A673 (cell line): ENCODE results near the gene CCDC83. TPM values are rescaled to one million over a fixed set of nuclear protein-coding genes. Genes with fewer than 3 reads are reported as not detected.

Source experiments
- BruUV-seq: library from RNA; stranded (reverse); fragments of 400-500 nt; replicated peaks from 2 replicates; lab custom pipeline; 2021; lab: Mats Ljungman, UMichigan
- CTCF ChIA-PET: fragments of 300-600 bp; sonication (Branson Sonifier 250); formaldehyde crosslinking; loops from one replicate; lab custom pipeline; 2022; ENCODE audit warnings: antibody characterized with exemption; lab: Charles Lee
- POLR2A ChIA-PET: fragments of 300-600 bp; sonication (Branson Sonifier 250); formaldehyde crosslinking; loops from one replicate; lab custom pipeline; 2022; ENCODE audit warnings: antibody characterized with exemption; ENCODE audit not compliant: low non-redundant PET; lab: Charles Lee
- DNase-seq: peaks from one replicate; pipeline ENCODE4 v3.0.0-alpha.2; 2015; ENCODE audit warnings: low spot score
- H3K27ac ChIP-seq: fragments of 200-600 bp; sonication (generic); 2 replicates; pipeline ENCODE4 v1.5.1; 2016; ENCODE audit warnings: mixed run types, low read depth, mild to moderate bottlenecking, mixed read lengths, antibody characterized with exemption, low read length; ENCODE audit not compliant: poor library complexity, severe bottlenecking
- H3K27me3 ChIP-seq: fragments of 200-600 bp; sonication (generic); replicated peaks from 2 replicates; pipeline ENCODE4 v1.6.1; 2017; ENCODE audit warnings: mixed run types, low read depth, mild to moderate bottlenecking, mixed read lengths, antibody characterized with exemption, low read length; ENCODE audit not compliant: insufficient read depth, poor library complexity
- H3K36me3 ChIP-seq: fragments of 200-600 bp; sonication (generic); 2 replicates; pipeline ENCODE4 v1.6.1; 2016; ENCODE audit warnings: mixed run types, mild to moderate bottlenecking, mixed read lengths, antibody characterized with exemption, low read length; ENCODE audit not compliant: insufficient read depth, poor library complexity, severe bottlenecking
- H3K4me1 ChIP-seq: fragments of 200-600 bp; sonication (generic); 2 replicates; pipeline ENCODE4 v1.6.1; 2017; ENCODE audit warnings: mixed run types, mild to moderate bottlenecking, mixed read lengths, antibody characterized with exemption, low read length; ENCODE audit not compliant: insufficient read depth, poor library complexity, severe bottlenecking
- H3K4me3 ChIP-seq: fragments of 200-600 bp; sonication (generic); 2 replicates; pipeline ENCODE4 v1.5.1; 2016; ENCODE audit warnings: low read depth, mixed run types, mild to moderate bottlenecking, mixed read lengths, low read length; ENCODE audit not compliant: poor library complexity, severe bottlenecking
- H3K9me3 ChIP-seq: fragments of 200-600 bp; sonication (generic); 2 replicates; pipeline ENCODE4 v1.6.1; 2016; ENCODE audit warnings: mixed run types, low read depth, mild to moderate bottlenecking, mixed read lengths, antibody characterized with exemption, low read length; ENCODE audit not compliant: poor library complexity, severe bottlenecking
- EZH2 ChIP-seq: fragments of 200-600 bp; sonication (generic); IDR thresholded peaks from 2 replicates; pipeline ENCODE4 v1.6.1; 2017; ENCODE audit warnings: borderline replicate concordance, low read depth, mild to moderate bottlenecking, mixed read lengths, antibody characterized with exemption, low read length; ENCODE audit not compliant: poor library complexity, severe bottlenecking
- intact Hi-C: fragments of 100-400 bp; cut with micrococcal nuclease; formaldehyde crosslinking; loops from one replicate; pipeline ENCODE4 v1.10.0; 2022; ENCODE audit not compliant: unreplicated experiment
- total RNA-seq: library from RNA; stranded (reverse); gene quantifications from 2 replicates; pipeline ENCODE4 v1.2.3, GENCODE V29; 2021
- TF ChIP-seq, protein P1 (sequence below): fragments of 300-800, 200-600 bp; sonication (generic); conservative IDR thresholded peaks from 2 replicates; pipeline ENCODE4 v1.5.1; 2017; ENCODE audit warnings: low read depth, mild to moderate bottlenecking, antibody characterized with exemption, low read length, moderate library complexity, mixed read lengths

Gene CCDC83
- total RNA-seq, 1 experiment from 2014 or later = not detected

DNA sequence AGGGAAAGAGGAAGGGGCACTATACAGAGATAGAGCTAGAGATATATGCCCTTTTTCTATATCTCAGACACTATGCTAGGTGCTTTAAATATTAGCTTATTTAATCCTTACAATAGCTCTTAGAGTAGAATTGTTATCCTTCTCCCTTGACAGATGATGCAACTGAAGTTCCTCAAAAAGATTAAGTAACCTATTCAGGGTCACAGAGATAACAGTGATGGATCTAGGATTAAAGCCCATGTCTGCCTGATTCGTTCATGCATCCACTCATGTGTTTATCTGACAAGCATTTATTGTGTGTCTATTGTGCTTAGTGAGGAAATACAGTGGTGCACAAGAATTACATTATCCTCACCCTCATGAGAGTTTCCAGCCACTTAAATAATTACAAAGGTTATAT lies 8.7 kb downstream of the CCDC83 start:
- ChIA-PET CTCF (interaction anchor here (0.7 kb wide), 1 partner anchor 245 kb away, joined by 3 read pairs; no protein-coding TSS in a partner anchor), POLR2A (no interaction called here)
- Histone ChIP-seq H3K27ac (no peak overlapping the region), H3K36me3 (no peaks in the 10 kb centered on the region), H3K4me3 (no peak overlapping the region), H3K4me1 (no peaks in the 10 kb centered on the region), H3K27me3 (no peaks in the 10 kb centered on the region), H3K9me3 (no peaks in the 10 kb centered on the region)
- no TSS peak for BruUV-seq
- intact Hi-C loops = loop anchor here (10.0 kb wide), 1 partner anchor 551 kb away; no protein-coding TSS in a partner anchor
- TF ChIP-seq, protein P1, sequence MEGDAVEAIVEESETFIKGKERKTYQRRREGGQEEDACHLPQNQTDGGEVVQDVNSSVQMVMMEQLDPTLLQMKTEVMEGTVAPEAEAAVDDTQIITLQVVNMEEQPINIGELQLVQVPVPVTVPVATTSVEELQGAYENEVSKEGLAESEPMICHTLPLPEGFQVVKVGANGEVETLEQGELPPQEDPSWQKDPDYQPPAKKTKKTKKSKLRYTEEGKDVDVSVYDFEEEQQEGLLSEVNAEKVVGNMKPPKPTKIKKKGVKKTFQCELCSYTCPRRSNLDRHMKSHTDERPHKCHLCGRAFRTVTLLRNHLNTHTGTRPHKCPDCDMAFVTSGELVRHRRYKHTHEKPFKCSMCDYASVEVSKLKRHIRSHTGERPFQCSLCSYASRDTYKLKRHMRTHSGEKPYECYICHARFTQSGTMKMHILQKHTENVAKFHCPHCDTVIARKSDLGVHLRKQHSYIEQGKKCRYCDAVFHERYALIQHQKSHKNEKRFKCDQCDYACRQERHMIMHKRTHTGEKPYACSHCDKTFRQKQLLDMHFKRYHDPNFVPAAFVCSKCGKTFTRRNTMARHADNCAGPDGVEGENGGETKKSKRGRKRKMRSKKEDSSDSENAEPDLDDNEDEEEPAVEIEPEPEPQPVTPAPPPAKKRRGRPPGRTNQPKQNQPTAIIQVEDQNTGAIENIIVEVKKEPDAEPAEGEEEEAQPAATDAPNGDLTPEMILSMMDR = no peak
- TF ChIP-seq EZH2 = no peak
- no peak for DNase-seq

DNA sequence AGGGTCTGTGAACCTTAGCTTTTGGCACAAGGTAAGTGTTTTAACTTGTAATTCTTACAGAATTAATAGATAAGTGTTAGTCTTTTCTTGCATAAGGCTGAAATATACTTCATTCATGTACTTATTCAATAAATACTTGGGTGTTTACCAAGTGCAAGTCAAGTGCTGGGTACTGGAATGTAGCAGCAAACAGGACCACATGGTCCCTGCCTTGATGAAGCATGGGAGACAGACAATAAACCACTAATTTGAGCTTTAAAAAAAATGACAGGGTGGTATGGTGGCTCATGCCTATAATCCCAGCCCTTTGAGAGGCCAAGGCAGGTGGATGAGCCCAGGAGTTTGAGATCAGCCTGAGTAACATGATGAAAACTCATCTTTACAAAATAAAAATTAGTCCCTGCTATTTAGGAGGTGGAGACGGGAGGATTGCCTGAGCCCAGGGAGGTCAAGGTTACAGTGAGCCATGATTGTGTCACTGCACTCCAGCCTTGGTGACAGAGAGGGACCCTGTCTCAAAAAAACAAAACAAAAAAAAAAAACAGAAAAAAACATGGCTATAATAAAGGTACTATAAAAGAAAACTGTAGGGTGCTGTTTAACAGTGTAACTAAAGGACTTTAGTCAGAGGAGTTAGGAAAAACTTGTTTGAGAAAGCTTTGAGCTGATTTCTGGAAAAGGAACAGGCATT lies 11.1 kb downstream of the CCDC83 start:
- no peak overlapping the region for H3K27ac ChIP-seq

DNA sequence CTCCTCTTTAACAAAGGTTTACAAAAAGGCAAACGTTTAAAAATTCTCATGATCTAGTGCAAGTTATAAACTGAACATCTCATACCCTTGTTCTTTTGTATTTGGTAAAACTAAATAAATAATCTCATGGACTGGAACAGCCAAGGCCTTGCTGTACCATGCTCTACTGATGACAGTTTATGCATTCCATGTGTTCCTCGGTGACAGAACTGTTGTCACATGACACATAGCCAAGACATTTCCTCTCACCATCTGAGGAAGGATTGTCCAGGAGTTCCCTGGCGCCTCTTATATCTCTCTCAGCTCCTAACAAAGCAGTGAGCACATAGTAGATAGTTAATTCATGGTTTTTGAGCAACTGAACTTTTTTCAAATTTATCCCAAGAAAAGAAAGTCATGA lies 12.6 kb downstream of the CCDC83 start:
- H3K27ac ChIP-seq = no peak overlapping the region
- no peak for DNase-seq
- BruUV-seq = no TSS peak
- intact Hi-C loops = loop anchor here (10.0 kb wide), 1 partner anchor 547 kb away; no protein-coding TSS in a partner anchor
- no peaks in the 10 kb centered on the region for H3K36me3 ChIP-seq
- H3K4me1 ChIP-seq = no peaks in the 10 kb centered on the region
- no peaks in the 10 kb centered on the region for H3K27me3 ChIP-seq
- no peak overlapping the region for H3K4me3 ChIP-seq
- TF ChIP-seq, protein P1 = no peak
- TF ChIP-seq EZH2 = no peak
- ChIA-PET POLR2A (no interaction called here), CTCF (no interaction called here)
- no peaks in the 10 kb centered on the region for H3K9me3 ChIP-seq

More for the DNA sequence above, 11.1 kb downstream of the CCDC83 start:
- Histone ChIP-seq H3K36me3 (no peaks in the 10 kb centered on the region), H3K4me1 (no peaks in the 10 kb centered on the region), H3K27me3 (no peaks in the 10 kb centered on the region), H3K4me3 (no peak overlapping the region), H3K9me3 (no peaks in the 10 kb centered on the region)
- no TSS peak for BruUV-seq
- intact Hi-C loops = loop anchor here (10.0 kb wide), 1 partner anchor 549 kb away; no protein-coding TSS in a partner anchor
- CTCF ChIA-PET = no interaction called here
- no peak for DNase-seq
- TF ChIP-seq, protein P1 = no peak
- no peak for TF ChIP-seq EZH2
- POLR2A ChIA-PET = no interaction called here
